Measurements from ENCODE around the gene EIF1.
A peak's percentile ranks its signal among the peaks of the same experiment; 100 is the strongest.
"Not testable (repeated sequence)": the region's sequence is repeated elsewhere in the genome, so short reads cannot be mapped to it uniquely, and the experiment has no call there.

EIF1 gene

GRCh38 chr17:41681776-41682175, 6.9 kb upstream of the EIF1 start:
- Mint-ChIP-seq H3K4me3 (no peak overlapping the region), H3K27me3 (no peaks in the 10 kb centered on the region), H3K9me3 (ENCODE audit: low read depth) (no peaks in the 10 kb centered on the region), H3K27ac (no peak overlapping the region), H3K36me3 (no peaks in the 10 kb centered on the region), H3K4me1 (ENCODE audit: low read depth) (peaks cover 23% of the 10 kb centered on the region)

GRCh38 chr17:41682631-41683030, 6.1 kb upstream of the EIF1 start:
- H3K27me3 Mint-ChIP-seq: no peaks in the 10 kb centered on the region
- peaks cover 19% of the 10 kb centered on the region for H3K4me1 Mint-ChIP-seq (ENCODE audit: low read depth)
- H3K9me3 Mint-ChIP-seq (ENCODE audit: low read depth): no peaks in the 10 kb centered on the region
- H3K4me3 Mint-ChIP-seq: no peak overlapping the region
- no peak overlapping the region for H3K27ac Mint-ChIP-seq
- H3K36me3 Mint-ChIP-seq: no peaks in the 10 kb centered on the region

GRCh38 chr17:41683441-41684007, 5.2 kb upstream of the EIF1 start:
- Mint-ChIP-seq H3K4me3 (no peak overlapping the region), H3K9me3 (ENCODE audit: low read depth) (no peaks in the 10 kb centered on the region), H3K27ac (no peak overlapping the region), H3K36me3 (no peaks in the 10 kb centered on the region), H3K27me3 (no peaks in the 10 kb centered on the region), H3K4me1 (ENCODE audit: low read depth) (peaks cover 20% of the 10 kb centered on the region)

GRCh38 chr17:41684035-41684434, 4.7 kb upstream of the EIF1 start:
- H3K27me3 Mint-ChIP-seq: no peaks in the 10 kb centered on the region
- no peak overlapping the region for H3K4me3 Mint-ChIP-seq
- no peak overlapping the region for H3K27ac Mint-ChIP-seq

GRCh38 chr17:41685753-41686152, 2.9 kb upstream of the EIF1 start:
- not testable (repeated sequence) for H3K4me3 Mint-ChIP-seq; H3K27me3 Mint-ChIP-seq; H3K36me3 Mint-ChIP-seq; H3K9me3 Mint-ChIP-seq (ENCODE audit: low read depth); H3K27ac Mint-ChIP-seq
- H3K4me1 Mint-ChIP-seq (ENCODE audit: low read depth): peaks cover 16% of the 10 kb centered on the region

More at GRCh38 chr17:41684035-41684434, 4.7 kb upstream of the EIF1 start:
- H3K9me3 Mint-ChIP-seq (ENCODE audit: low read depth): no peaks in the 10 kb centered on the region
- H3K36me3 Mint-ChIP-seq: no peaks in the 10 kb centered on the region
- H3K4me1 Mint-ChIP-seq (ENCODE audit: low read depth): peaks cover 15% of the 10 kb centered on the region

- Mint-ChIP-seq H3K4me3 (no peak overlapping the region), H3K27me3 (no peaks in the 10 kb centered on the region), H3K9me3 (ENCODE audit: low read depth) (no peaks in the 10 kb centered on the region), H3K36me3 (peaks cover 5% of the 10 kb centered on the region), H3K27ac (no peak overlapping the region), H3K4me1 (ENCODE audit: low read depth) (peaks cover 21% of the 10 kb centered on the region)
These were observed 2.4 kb upstream of the EIF1 start for GRCh38 chr17:41686281-41686680.

GRCh38 chr17:41687828-41688640, 651 bp upstream of the EIF1 start:
- peaks cover 34% of the 10 kb centered on the region for H3K4me1 Mint-ChIP-seq (ENCODE audit: low read depth)
- no peaks in the 10 kb centered on the region for H3K27me3 Mint-ChIP-seq
- H3K27ac Mint-ChIP-seq: peak overlapping the region; percentile 97
- H3K36me3 Mint-ChIP-seq: peaks cover 5% of the 10 kb centered on the region
- H3K4me3 Mint-ChIP-seq: peak overlapping the region; percentile 97
- H3K9me3 Mint-ChIP-seq (ENCODE audit: low read depth): no peaks in the 10 kb centered on the region

- peaks cover 5% of the 10 kb centered on the region for H3K36me3 Mint-ChIP-seq
- peaks cover 34% of the 10 kb centered on the region for H3K4me1 Mint-ChIP-seq (ENCODE audit: low read depth)
- no peaks in the 10 kb centered on the region for H3K9me3 Mint-ChIP-seq (ENCODE audit: low read depth)
- H3K4me3 Mint-ChIP-seq: peak overlapping the region; percentile 97
- no peaks in the 10 kb centered on the region for H3K27me3 Mint-ChIP-seq
- H3K27ac Mint-ChIP-seq: peak overlapping the region; percentile 97
These were observed 1.0 kb downstream of the EIF1 start for GRCh38 chr17:41689497-41690299.

- H3K27ac Mint-ChIP-seq: peak overlapping the region; percentile 97
- H3K9me3 Mint-ChIP-seq (ENCODE audit: low read depth): no peaks in the 10 kb centered on the region
- H3K27me3 Mint-ChIP-seq: no peaks in the 10 kb centered on the region
- peaks cover 5% of the 10 kb centered on the region for H3K36me3 Mint-ChIP-seq
- peaks cover 33% of the 10 kb centered on the region for H3K4me1 Mint-ChIP-seq (ENCODE audit: low read depth)
- H3K4me3 Mint-ChIP-seq: peak overlapping the region; percentile 97
These were observed 1.8 kb downstream of the EIF1 start for GRCh38 chr17:41690497-41690896.

- Mint-ChIP-seq H3K4me1 (ENCODE audit: low read depth) (peaks cover 37% of the 10 kb centered on the region), H3K4me3 (peak overlapping the region; percentile 97), H3K27ac (peak overlapping the region; percentile 87), H3K9me3 (ENCODE audit: low read depth) (no peaks in the 10 kb centered on the region), H3K27me3 (no peaks in the 10 kb centered on the region), H3K36me3 (peaks cover 5% of the 10 kb centered on the region)
These were observed 2.5 kb downstream of the EIF1 start for GRCh38 chr17:41691031-41691777.

- no peaks in the 10 kb centered on the region for H3K27me3 Mint-ChIP-seq
- H3K27ac Mint-ChIP-seq: peak overlapping the region; percentile 56
- peak overlapping the region; percentile 6 for H3K4me3 Mint-ChIP-seq
- H3K4me1 Mint-ChIP-seq (ENCODE audit: low read depth): peaks cover 37% of the 10 kb centered on the region
- H3K9me3 Mint-ChIP-seq (ENCODE audit: low read depth): no peaks in the 10 kb centered on the region
- H3K36me3 Mint-ChIP-seq: peaks cover 5% of the 10 kb centered on the region
These were observed 4.2 kb downstream of the EIF1 start for GRCh38 chr17:41692722-41693521.

GRCh38 chr17:41695134-41695661, 6.5 kb downstream of the EIF1 start:
- no peaks in the 10 kb centered on the region for H3K27me3 Mint-ChIP-seq
- no peaks in the 10 kb centered on the region for H3K36me3 Mint-ChIP-seq
- H3K4me1 Mint-ChIP-seq (ENCODE audit: low read depth): peaks cover 28% of the 10 kb centered on the region
- H3K27ac Mint-ChIP-seq: peak overlapping the region; percentile 58
- H3K9me3 Mint-ChIP-seq (ENCODE audit: low read depth): no peaks in the 10 kb centered on the region
- no peak overlapping the region for H3K4me3 Mint-ChIP-seq

GRCh38 chr17:41695954-41696757, 7.5 kb downstream of the EIF1 start:
- H3K4me3 Mint-ChIP-seq: no peak overlapping the region
- H3K9me3 Mint-ChIP-seq (ENCODE audit: low read depth): no peaks in the 10 kb centered on the region
- H3K4me1 Mint-ChIP-seq (ENCODE audit: low read depth): peaks cover 22% of the 10 kb centered on the region
- H3K27me3 Mint-ChIP-seq: no peaks in the 10 kb centered on the region
- no peaks in the 10 kb centered on the region for H3K36me3 Mint-ChIP-seq
- no peak overlapping the region for H3K27ac Mint-ChIP-seq
